Neural crest cell (in vitro differentiated cells): ENCODE data around the gene ELOVL6. TPM values are rescaled to one million over a fixed set of nuclear protein-coding genes. Genes with fewer than 3 reads are reported as not detected.

Experiments used
- DNase-seq: peaks from one replicate; pipeline ENCODE4 v3.0.0; 2021; ENCODE audit warnings: low read depth, mixed read lengths, low spot score
- H3K27ac Mint-ChIP-seq: one replicate; pipeline ENCODE4 v1.8.0; 2021; ENCODE audit warnings: mild to moderate bottlenecking, mixed read lengths; ENCODE audit not compliant: unreplicated experiment
- H3K27me3 Mint-ChIP-seq: 2 replicates; pipeline ENCODE4 v1.8.0; 2021; ENCODE audit warnings: low read depth, mild to moderate bottlenecking, mixed read lengths
- H3K36me3 Mint-ChIP-seq: 2 replicates; pipeline ENCODE4 v1.8.0; 2021; ENCODE audit warnings: low read depth, mild to moderate bottlenecking, mixed read lengths
- H3K4me1 Mint-ChIP-seq: 2 replicates; pipeline ENCODE4 v1.8.0; 2021; ENCODE audit warnings: mixed read lengths
- H3K4me3 Mint-ChIP-seq: one replicate; pipeline ENCODE4 v1.8.0; 2021; ENCODE audit warnings: mild to moderate bottlenecking, mixed read lengths
- H3K9me3 Mint-ChIP-seq: 2 replicates; pipeline ENCODE4 v1.8.0; 2021; ENCODE audit warnings: mixed read lengths
- CTCF ChIP-seq: fragments of 200-600 bp; sonication (generic); conservative IDR thresholded peaks from 2 replicates; pipeline ENCODE4 v1.5.0; 2021; ENCODE audit warnings: antibody characterized with exemption, mild to moderate bottlenecking
- total RNA-seq: library from RNA; stranded (reverse); gene quantifications from 2 replicates; pipeline ENCODE4 v1.2.1, GENCODE V29; 2021

The ELOVL6 gene
- total RNA-seq, 1 donor from 2014 or later = 105 TPM

DNA sequence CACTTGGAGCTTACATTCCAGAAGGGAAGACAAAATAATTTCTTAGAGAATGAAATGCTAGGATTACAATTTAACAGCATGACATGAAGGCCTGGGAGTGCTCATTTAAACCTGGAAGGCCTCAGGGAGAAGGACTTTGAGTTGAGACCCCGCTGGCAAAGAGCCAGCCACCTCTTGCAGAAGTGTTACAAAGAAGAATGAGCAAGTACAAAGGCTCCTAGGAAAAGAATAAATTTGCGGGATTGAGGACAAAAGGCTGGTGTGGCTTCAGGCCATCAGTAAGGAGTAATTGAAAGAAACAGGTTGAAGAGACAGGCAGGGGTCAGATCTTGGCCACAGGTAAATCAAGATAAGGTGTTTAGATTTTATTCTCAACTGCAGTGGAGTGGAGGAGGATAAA lies 3.1 kb upstream of the ELOVL6 start:
- H3K4me3 Mint-ChIP-seq = peak overlapping the region; percentile 52
- H3K4me1 Mint-ChIP-seq = peaks cover 28% of the 10 kb centered on the region
- DNase-seq = no peak
- no peak overlapping the region for H3K27ac Mint-ChIP-seq
- TF ChIP-seq CTCF = no peak
- peaks cover 2% of the 10 kb centered on the region for H3K9me3 Mint-ChIP-seq
- peaks cover 2% of the 10 kb centered on the region for H3K27me3 Mint-ChIP-seq
- peaks cover 2% of the 10 kb centered on the region for H3K36me3 Mint-ChIP-seq

- H3K4me1 Mint-ChIP-seq = peaks cover 33% of the 10 kb centered on the region
- peak overlapping the region; percentile 54 for H3K4me3 Mint-ChIP-seq
- H3K27me3 Mint-ChIP-seq = peaks cover 2% of the 10 kb centered on the region
- H3K36me3 Mint-ChIP-seq = peaks cover 2% of the 10 kb centered on the region
- DNase-seq = no peak
- H3K9me3 Mint-ChIP-seq = no peaks in the 10 kb centered on the region
- no peak overlapping the region for H3K27ac Mint-ChIP-seq
- TF ChIP-seq CTCF = no peak
Observed at GRCh38 chr4:110200689-110201088, 2.3 kb upstream of the ELOVL6 start.

GRCh38 chr4:110198049-110198434 lies 373 bp downstream of the ELOVL6 start:
- Mint-ChIP-seq H3K27ac (peak overlapping the region; percentile 98), H3K4me1 (peaks cover 57% of the 10 kb centered on the region), H3K36me3 (peaks cover 2% of the 10 kb centered on the region), H3K9me3 (no peaks in the 10 kb centered on the region), H3K4me3 (peak overlapping the region; percentile 97), H3K27me3 (peaks cover 2% of the 10 kb centered on the region)
- no peak for TF ChIP-seq CTCF
- no peak for DNase-seq

DNA sequence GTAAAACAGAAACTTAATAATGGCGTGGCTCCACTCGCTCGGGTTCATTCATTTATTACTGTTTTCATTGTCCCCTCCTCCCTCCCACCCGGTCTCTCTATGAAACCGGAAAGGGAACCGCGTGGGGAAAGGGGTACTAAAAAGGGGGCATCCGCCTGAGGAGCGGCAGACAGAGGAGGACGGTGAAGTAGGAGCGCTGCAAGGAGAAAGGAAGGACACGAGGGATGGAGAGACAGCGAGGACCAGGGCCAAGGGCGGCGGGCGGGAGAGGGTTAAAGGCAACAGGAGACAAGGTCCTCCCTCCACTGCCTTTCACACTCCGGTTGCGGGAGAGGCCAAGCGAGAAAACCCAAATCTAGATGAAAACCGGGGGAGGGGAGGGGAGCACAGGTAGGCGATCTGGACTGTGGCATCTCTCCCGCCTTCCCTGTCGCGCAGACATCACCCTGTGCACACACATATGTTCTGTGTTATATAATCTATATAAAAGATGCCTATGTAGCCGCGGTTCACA lies 829 bp downstream of the ELOVL6 start:
- peak; percentile 28 for DNase-seq
- Mint-ChIP-seq H3K27me3 (peaks cover 2% of the 10 kb centered on the region), H3K4me1 (peaks cover 60% of the 10 kb centered on the region), H3K4me3 (peak overlapping the region; percentile 97), H3K27ac (peak overlapping the region; percentile 98), H3K36me3 (peaks cover 5% of the 10 kb centered on the region), H3K9me3 (no peaks in the 10 kb centered on the region)
- TF ChIP-seq CTCF = no peak

DNA sequence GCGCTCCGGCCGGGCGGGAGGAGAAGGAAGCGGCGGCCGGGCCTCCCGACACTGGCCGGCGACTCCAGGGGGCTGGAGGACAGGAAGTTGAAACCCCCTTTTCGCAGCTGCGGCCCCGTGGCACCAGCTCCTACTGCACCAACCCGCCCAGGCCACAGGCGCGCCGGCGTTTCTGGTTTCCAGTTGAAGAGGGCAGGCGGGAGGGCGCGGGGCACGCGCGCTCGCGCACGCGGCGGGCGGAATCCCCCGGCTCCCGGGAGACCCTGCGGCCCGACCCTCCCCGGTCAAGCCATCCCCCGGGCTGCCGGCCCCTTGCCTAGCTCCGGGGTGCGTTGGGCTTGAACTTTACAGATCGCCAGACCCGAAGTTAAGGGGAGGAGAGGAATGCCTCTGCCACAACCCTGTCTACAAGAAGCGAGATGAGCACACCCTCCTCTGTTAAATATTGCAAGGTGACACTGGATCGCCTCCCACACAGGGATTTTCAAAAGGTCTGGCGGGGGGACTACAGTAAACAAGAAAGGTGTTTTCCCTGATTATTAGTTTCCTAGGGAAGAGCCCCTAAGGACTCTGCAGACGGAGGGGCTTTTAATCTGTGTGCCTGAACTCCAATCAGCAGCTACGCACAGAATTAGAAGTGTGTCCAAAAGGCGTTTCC lies 1.4 kb downstream of the ELOVL6 start:
- DNase-seq = peak; percentile 46
- H3K9me3 Mint-ChIP-seq = no peaks in the 10 kb centered on the region
- H3K27ac Mint-ChIP-seq = peak overlapping the region; percentile 98
- peaks cover 2% of the 10 kb centered on the region for H3K27me3 Mint-ChIP-seq
- H3K36me3 Mint-ChIP-seq = peaks cover 5% of the 10 kb centered on the region
- H3K4me1 Mint-ChIP-seq = peaks cover 60% of the 10 kb centered on the region
- no peak for TF ChIP-seq CTCF
- peak overlapping the region; percentile 97 for H3K4me3 Mint-ChIP-seq
